Measurements from ENCODE around the gene COLQ. TPM values are rescaled to one million over a fixed set of nuclear protein-coding genes. Genes with fewer than 3 reads are reported as not detected.
"Not testable (repeated sequence)": the region's sequence is repeated elsewhere in the genome, so short reads cannot be mapped to it uniquely, and the experiment has no call there.

Gene COLQ
- total RNA-seq, 2 experiments from 2014 or later = 3.3 to 4.3 TPM

DNA sequence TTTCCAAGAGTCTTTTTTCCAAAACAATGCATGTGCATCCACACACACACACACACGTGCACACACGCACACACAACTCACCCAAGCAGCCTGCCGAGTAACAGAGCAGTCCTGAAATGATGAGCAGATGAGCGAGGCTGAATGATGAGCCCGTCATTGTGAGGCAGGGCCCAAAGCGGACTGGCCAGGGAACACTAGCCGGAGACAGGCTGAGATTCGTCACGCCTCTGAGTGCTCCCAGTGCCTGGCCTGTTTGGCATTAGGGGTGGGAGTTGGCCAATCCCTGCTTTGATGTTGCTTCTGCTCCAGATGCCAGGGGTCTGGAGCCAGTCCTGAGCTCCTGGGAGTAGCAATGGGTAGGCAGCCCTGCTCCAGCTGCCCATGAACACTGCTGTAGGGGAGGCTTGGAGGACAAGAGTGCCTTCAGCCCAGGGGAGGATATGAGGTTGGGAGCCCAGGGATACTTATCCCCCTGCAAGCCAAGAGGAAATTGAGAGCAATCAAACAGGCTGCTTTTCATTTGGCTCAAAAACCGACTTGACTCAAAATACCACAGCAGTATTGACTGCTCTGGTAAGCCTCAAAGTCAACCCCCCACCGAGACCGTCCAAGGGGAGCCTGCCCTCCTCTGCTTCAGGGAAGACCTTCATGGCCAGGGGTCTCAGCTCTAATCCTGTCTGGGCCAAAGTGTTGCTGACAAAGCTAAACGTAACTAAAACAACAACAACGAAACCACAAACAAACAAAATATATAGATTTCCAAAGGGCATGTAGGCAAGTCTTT, 22.9 kb downstream of the COLQ start:
- peaks cover 23% of the 10 kb centered on the region for H3K4me1 Mint-ChIP-seq
- no peak overlapping the region for H3K4me3 Mint-ChIP-seq
- no peak for DNase-seq
- H3K27me3 Mint-ChIP-seq = no peaks in the 10 kb centered on the region
- CTCF ChIA-PET = no interaction called here
- no peak overlapping the region for H3K27ac Mint-ChIP-seq
- no peaks in the 10 kb centered on the region for H3K36me3 Mint-ChIP-seq (ENCODE audit: low read depth)
- POLR2A ChIA-PET = no interaction called here
- no peaks in the 10 kb centered on the region for H3K9me3 Mint-ChIP-seq

DNA sequence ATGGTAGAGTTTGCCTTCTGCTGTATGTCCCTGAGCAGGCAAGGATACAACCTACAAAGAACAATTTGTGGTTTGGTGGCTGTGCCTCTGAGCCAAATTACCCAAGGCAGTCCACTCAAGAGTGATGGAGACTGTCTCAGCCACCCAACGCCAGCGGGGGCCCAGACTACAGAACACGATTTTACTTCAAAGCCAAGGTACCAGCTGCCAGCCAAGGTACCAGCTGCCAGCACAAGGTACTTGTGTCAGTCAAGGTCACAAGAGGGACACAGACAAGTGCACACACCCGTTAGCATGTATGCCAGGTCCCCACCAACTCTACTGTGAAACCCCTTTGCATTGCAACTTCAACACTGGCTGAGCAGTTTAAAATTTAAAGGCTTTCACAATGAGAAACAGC, 23.5 kb downstream of the COLQ start:
- H3K9me3 Mint-ChIP-seq = no peaks in the 10 kb centered on the region
- ChIA-PET CTCF (no interaction called here), POLR2A (no interaction called here)
- no peaks in the 10 kb centered on the region for H3K36me3 Mint-ChIP-seq (ENCODE audit: low read depth)
- no peaks in the 10 kb centered on the region for H3K27me3 Mint-ChIP-seq
- DNase-seq = no peak
- no peak overlapping the region for H3K4me3 Mint-ChIP-seq
- no peak overlapping the region for H3K27ac Mint-ChIP-seq
- H3K4me1 Mint-ChIP-seq = peaks cover 23% of the 10 kb centered on the region

GRCh38 chr3:15496341-15496664, 25.2 kb downstream of the COLQ start:
- Mint-ChIP-seq H3K27me3 (no peaks in the 10 kb centered on the region), H3K4me3 (no peak overlapping the region), H3K9me3 (no peaks in the 10 kb centered on the region), H3K27ac (no peak overlapping the region), H3K4me1 (peaks cover 23% of the 10 kb centered on the region), H3K36me3 (ENCODE audit: low read depth) (no peaks in the 10 kb centered on the region)
- ChIA-PET CTCF (interaction anchor here (1.0 to 1.6 kb wide), 4 partner anchors 11 to 93 kb away, joined by 3 to 4 read pairs (median 3); no protein-coding TSS in a partner anchor), POLR2A (no interaction called here)
- no peak for DNase-seq

- Mint-ChIP-seq H3K36me3 (ENCODE audit: low read depth) (no peaks in the 10 kb centered on the region), H3K4me1 (peaks cover 23% of the 10 kb centered on the region), H3K4me3 (no peak overlapping the region), H3K9me3 (no peaks in the 10 kb centered on the region), H3K27me3 (no peaks in the 10 kb centered on the region), H3K27ac (no peak overlapping the region)
- CTCF ChIA-PET = interaction anchor here (1.0 to 1.6 kb wide), 5 partner anchors 10 to 94 kb away, joined by 3 to 5 read pairs (median 3); no protein-coding TSS in a partner anchor
- no peak for DNase-seq
- POLR2A ChIA-PET = no interaction called here
These were observed 25.8 kb downstream of the COLQ start for GRCh38 chr3:15495461-15496340.

DNA sequence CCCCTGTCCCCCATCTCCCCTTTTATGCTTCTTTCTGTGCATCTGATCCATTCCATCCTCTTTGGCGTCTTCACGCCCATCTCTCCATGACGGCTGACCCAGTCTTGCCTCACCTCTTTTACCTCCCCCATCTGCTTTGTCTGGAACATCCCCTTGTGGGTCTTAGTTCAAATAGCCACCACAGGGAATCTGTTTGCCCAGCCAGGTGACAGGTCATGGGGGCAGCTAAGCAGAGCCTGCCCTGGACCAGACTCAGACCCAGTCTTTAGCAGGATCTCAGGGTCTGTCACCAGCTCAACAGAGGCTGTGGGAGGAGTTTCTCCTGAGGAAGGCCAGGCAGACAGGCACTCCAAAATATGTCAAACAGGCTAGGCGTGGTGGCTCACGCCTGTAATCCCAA, 28.1 kb downstream of the COLQ start:
- H3K27me3 Mint-ChIP-seq = no peaks in the 10 kb centered on the region
- H3K36me3 Mint-ChIP-seq (ENCODE audit: low read depth) = no peaks in the 10 kb centered on the region
- POLR2A ChIA-PET = no interaction called here
- DNase-seq = no peak
- peaks cover 10% of the 10 kb centered on the region for H3K4me1 Mint-ChIP-seq
- no peaks in the 10 kb centered on the region for H3K9me3 Mint-ChIP-seq
- CTCF ChIA-PET = interaction anchor here (1.0 kb wide), 2 partner anchors 14 to 19 kb away, joined by 3 to 4 read pairs; no protein-coding TSS in a partner anchor
- H3K27ac Mint-ChIP-seq = no peak overlapping the region
- H3K4me3 Mint-ChIP-seq = no peak overlapping the region

DNA sequence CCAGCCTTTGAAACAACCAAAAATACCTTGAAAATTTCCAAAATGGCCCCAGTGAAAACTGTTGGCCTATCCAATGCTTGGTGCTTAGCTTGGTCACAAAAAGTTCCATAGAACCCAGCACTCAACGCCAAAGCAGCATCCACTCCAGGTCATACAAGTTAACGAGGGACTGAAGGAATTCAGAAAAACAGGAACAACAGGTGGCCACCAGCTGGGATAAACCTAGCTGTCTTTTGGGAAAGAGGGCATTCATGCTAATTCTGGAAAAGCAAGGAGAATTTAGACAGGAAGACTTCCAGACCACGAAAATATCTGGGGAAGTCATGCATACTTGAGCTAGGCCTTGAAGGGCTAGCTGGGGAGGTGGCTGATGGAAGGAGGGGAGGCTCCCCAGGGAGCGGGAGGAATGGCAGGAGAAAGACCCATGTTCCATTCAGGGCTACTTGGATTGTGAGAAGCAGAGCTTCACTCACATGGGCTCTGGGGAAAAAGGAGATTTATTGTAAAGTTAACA, 28.6 kb downstream of the COLQ start:
- Mint-ChIP-seq H3K9me3 (no peaks in the 10 kb centered on the region), H3K27me3 (no peaks in the 10 kb centered on the region), H3K36me3 (ENCODE audit: low read depth) (no peaks in the 10 kb centered on the region), H3K4me1 (peaks cover 10% of the 10 kb centered on the region), H3K27ac (no peak overlapping the region), H3K4me3 (no peak overlapping the region)
- ChIA-PET POLR2A (no interaction called here), CTCF (interaction anchor here (0.6 to 1.0 kb wide), 2 partner anchors 20 to 21 kb away, joined by 3 to 4 read pairs; no protein-coding TSS in a partner anchor)
- no peak for DNase-seq

DNA sequence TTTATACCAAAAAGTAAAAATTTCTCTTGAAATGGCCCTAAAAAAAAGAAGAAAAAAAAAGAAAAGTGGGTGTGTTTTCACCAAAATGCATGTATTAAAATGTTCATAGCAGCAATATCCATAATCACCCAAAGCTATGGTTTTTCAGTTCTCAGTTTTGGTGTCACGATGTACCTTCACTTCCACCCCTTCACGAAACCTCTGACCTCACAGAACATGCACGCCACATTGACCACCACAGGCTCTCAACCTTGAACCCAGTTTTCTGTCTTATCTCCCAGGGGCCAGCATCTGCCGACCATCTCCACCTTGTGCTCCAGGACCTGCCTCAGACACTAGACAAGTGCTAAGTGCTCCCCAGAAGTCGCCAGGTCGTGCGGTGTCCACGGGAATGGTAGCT, 30.4 kb downstream of the COLQ start:
- H3K27ac Mint-ChIP-seq = no peak overlapping the region
- no peaks in the 10 kb centered on the region for H3K36me3 Mint-ChIP-seq (ENCODE audit: low read depth)
- POLR2A ChIA-PET = no interaction called here
- CTCF ChIA-PET = no interaction called here
- peaks cover 6% of the 10 kb centered on the region for H3K4me1 Mint-ChIP-seq
- no peak overlapping the region for H3K4me3 Mint-ChIP-seq
- no peaks in the 10 kb centered on the region for H3K27me3 Mint-ChIP-seq
- no peaks in the 10 kb centered on the region for H3K9me3 Mint-ChIP-seq
- DNase-seq = no peak

DNA sequence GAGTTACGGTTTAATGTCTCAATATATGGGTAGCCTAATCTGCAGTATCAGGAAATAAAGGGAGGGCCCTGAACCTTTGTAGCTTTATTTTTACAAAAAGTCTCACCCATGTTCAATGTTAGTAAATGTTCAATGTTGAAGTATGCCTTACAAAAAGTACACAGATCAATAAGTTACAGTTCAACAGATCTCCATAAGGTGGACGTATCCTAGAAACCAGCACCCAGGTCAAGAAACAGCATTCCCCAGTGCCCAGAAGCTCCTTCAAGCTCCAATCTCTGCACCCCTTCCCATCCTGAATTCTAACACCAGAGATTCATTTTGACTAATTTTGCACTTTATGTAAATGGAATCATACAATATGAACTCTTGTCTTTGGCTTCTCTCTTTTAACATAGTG, 31.3 kb downstream of the COLQ start:
- H3K4me3 Mint-ChIP-seq = no peak overlapping the region
- H3K9me3 Mint-ChIP-seq = no peaks in the 10 kb centered on the region
- H3K27ac Mint-ChIP-seq = no peak overlapping the region
- H3K27me3 Mint-ChIP-seq = no peaks in the 10 kb centered on the region
- H3K4me1 Mint-ChIP-seq = peaks cover 6% of the 10 kb centered on the region
- ChIA-PET CTCF (no interaction called here), POLR2A (no interaction called here)
- no peaks in the 10 kb centered on the region for H3K36me3 Mint-ChIP-seq (ENCODE audit: low read depth)
- DNase-seq = no peak

DNA sequence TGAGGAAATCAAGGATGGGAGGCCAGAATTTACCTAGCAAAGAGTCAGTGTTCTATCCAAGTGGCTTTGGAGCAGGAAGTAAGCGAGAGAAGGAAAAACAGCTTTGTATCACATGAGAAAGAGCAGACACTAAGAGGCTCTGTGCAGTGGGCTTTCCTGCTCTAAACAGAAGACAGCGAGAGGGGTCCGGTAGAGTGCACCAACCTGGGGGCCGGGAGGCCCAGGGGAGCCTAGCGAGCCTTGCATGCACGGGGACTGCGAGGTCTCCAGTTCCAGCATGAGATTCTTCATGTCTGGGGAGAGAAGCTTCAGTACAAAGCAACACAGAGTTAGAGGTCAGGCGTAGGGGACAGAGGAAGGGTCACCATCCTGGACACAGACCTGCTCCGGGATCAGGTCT, 33.5 kb downstream of the COLQ start:
- H3K27me3 Mint-ChIP-seq = peaks cover 15% of the 10 kb centered on the region
- no peak overlapping the region for H3K4me3 Mint-ChIP-seq
- CTCF ChIA-PET = no interaction called here
- H3K4me1 Mint-ChIP-seq = no peaks in the 10 kb centered on the region
- no peak overlapping the region for H3K27ac Mint-ChIP-seq
- no peak for DNase-seq
- POLR2A ChIA-PET = no interaction called here
- H3K36me3 Mint-ChIP-seq (ENCODE audit: low read depth) = no peaks in the 10 kb centered on the region
- H3K9me3 Mint-ChIP-seq = no peaks in the 10 kb centered on the region

DNA sequence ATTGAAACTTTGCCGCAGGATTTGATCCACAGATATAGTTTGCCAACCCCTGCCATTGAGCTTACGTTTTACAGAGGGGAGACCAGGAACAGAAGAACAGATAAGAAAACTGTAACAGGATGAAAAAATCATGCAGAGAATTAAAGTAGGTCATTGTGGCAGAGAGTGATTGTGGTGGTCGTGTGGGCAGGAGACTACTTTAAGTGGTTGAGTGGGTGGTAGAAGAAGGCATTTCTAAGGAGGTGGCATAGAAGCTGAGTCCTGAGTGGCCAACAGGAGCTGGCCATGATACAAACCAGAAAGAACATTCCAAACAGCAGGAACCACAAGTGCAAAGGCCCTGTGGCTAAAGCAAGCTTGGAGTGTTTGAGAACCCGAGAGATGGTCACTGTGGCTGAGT, 34.5 kb downstream of the COLQ start:
- ChIA-PET CTCF (no interaction called here), POLR2A (no interaction called here)
- Mint-ChIP-seq H3K27me3 (peaks cover 22% of the 10 kb centered on the region), H3K4me3 (no peak overlapping the region), H3K4me1 (no peaks in the 10 kb centered on the region), H3K36me3 (ENCODE audit: low read depth) (peaks cover 1% of the 10 kb centered on the region), H3K9me3 (no peaks in the 10 kb centered on the region), H3K27ac (no peak overlapping the region)
- DNase-seq = no peak

- Mint-ChIP-seq H3K9me3 (no peaks in the 10 kb centered on the region), H3K27ac (no peak overlapping the region), H3K36me3 (ENCODE audit: low read depth) (peaks cover 1% of the 10 kb centered on the region), H3K27me3 (peaks cover 30% of the 10 kb centered on the region), H3K4me1 (no peaks in the 10 kb centered on the region), H3K4me3 (no peak overlapping the region)
- ChIA-PET CTCF (interaction anchor here (0.6 to 1.5 kb wide), 2 partner anchors 10 to 84 kb away, joined by 3 to 4 read pairs; no protein-coding TSS in a partner anchor), POLR2A (no interaction called here)
- DNase-seq = no peak
These were observed 35.5 kb downstream of the COLQ start for GRCh38 chr3:15486020-15486419.

DNA sequence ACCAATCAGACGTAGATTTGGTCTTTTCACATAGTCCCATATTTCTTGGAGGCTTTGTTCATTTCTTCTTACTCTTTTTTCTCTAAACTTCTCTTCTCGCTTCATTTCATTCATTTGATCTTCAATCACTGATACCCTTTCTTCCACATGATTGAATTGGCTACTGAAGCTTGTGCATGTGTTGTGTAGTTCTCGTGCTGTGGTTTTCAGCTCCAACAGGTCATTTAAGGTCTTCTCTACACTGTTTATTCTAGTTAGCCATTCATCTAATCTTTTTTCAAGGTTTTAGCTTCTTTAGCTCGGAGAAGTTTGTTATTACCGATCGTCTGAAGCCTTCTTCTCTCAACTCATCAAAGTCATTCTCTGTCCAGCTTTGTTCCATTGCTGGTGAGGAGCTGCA, 37.0 kb downstream of the COLQ start:
- H3K4me3 Mint-ChIP-seq; DNase-seq; H3K9me3 Mint-ChIP-seq; H3K36me3 Mint-ChIP-seq (ENCODE audit: low read depth); H3K27ac Mint-ChIP-seq; H3K4me1 Mint-ChIP-seq; POLR2A ChIA-PET: not testable (repeated sequence)
- CTCF ChIA-PET = interaction anchor here (1.5 kb wide), 1 partner anchor 12 kb away, joined by 3 read pairs; no protein-coding TSS in a partner anchor
- H3K27me3 Mint-ChIP-seq = peaks cover 33% of the 10 kb centered on the region
